Liver (tissue), 9 donors: ENCODE measurements around the gene TRPC4. TPM values are rescaled to one million over a fixed set of nuclear protein-coding genes. Genes with fewer than 3 reads are reported as not detected.

Source experiments
- DNase-seq: peaks from one replicate; pipeline ENCODE4 v3.0.0-alpha.2; 2017; ENCODE audit warnings: low spot score
- H3K27ac ChIP-seq, 2 donors: one replicate each; pipeline ENCODE4 v1.7.0; 2013; ENCODE audit warnings: inconsistent platforms in 2 of 2, low read length in 2 of 2, control low read depth in 1 of 2, low read depth in 1 of 2, mild to moderate bottlenecking in 1 of 2
- H3K27me3 ChIP-seq, 4 donors: one replicate each; pipeline versions ENCODE4 v1.6.1 to v1.7.0; 2013; ENCODE audit warnings: low read length in 3 of 4, inconsistent platforms in 1 of 4, mild to moderate bottlenecking in 1 of 4, moderate library complexity in 1 of 4; ENCODE audit not compliant: control insufficient read depth in 4 of 4, insufficient read depth in 4 of 4
- H3K36me3 ChIP-seq, 4 donors: one replicate each; pipeline versions ENCODE4 v1.6.1 to v1.7.0; 2013; ENCODE audit warnings: low read length in 3 of 4, mild to moderate bottlenecking in 3 of 4, low read depth in 1 of 4, moderate library complexity in 1 of 4; ENCODE audit not compliant: control insufficient read depth in 4 of 4, insufficient read depth in 3 of 4
- H3K4me1 ChIP-seq, 4 donors: one replicate each; pipeline versions ENCODE4 v1.6.1 to v1.7.0; 2013; ENCODE audit warnings: low read length in 3 of 4, mild to moderate bottlenecking in 3 of 4, moderate library complexity in 1 of 4; ENCODE audit not compliant: control insufficient read depth in 4 of 4, insufficient read depth in 4 of 4
- H3K4me3 ChIP-seq, 3 donors: one replicate each; pipeline versions ENCODE4 v1.6.1 to v1.7.0; 2013; ENCODE audit warnings: low read length in 3 of 3, control low read depth in 1 of 3, low read depth in 1 of 3, mild to moderate bottlenecking in 1 of 3
- H3K9ac ChIP-seq, 2 donors: one replicate each; pipeline ENCODE4 v1.7.0; 2013; ENCODE audit warnings: low read length in 2 of 2, mild to moderate bottlenecking in 2 of 2, moderate library complexity in 2 of 2, control low read depth in 1 of 2, low read depth in 1 of 2
- H3K9me3 ChIP-seq, 4 donors: one replicate each; pipeline versions ENCODE4 v1.6.1 to v1.7.0; 2013; ENCODE audit warnings: low read length in 3 of 4; ENCODE audit not compliant: control insufficient read depth in 4 of 4
- ATF3 ChIP-seq: IDR thresholded peaks from 2 replicates; pipeline ENCODE4 v1.6.1; 2016; ENCODE audit warnings: antibody characterized with exemption
- CTCF ChIP-seq: fragments of 150-350 bp; IDR thresholded peaks from 2 replicates; pipeline ENCODE4 v1.5.1; 2017; ENCODE audit warnings: improper control_type of control experiment, low read depth, low read length; ENCODE audit not compliant: missing input control
- EGR1 ChIP-seq, 2 donors: IDR thresholded peaks; 2 replicates each; pipeline ENCODE4 v1.6.1; 2016 to 2018; ENCODE audit warnings: antibody characterized with exemption in 2 of 2, low read depth in 2 of 2
- FOXA1 ChIP-seq: IDR thresholded peaks from 2 replicates; pipeline ENCODE4 v1.6.1; 2016; ENCODE audit warnings: antibody characterized with exemption
- FOXA2 ChIP-seq: IDR thresholded peaks from 2 replicates; pipeline ENCODE4 v1.6.1; 2016; ENCODE audit warnings: antibody characterized with exemption
- GABPA ChIP-seq, 2 donors: IDR thresholded peaks in 1 of 2; conservative IDR thresholded peaks in 1 of 2; 2 replicates each; pipeline ENCODE4 v1.6.1; 2016; ENCODE audit warnings: antibody characterized with exemption in 2 of 2, mild to moderate bottlenecking in 1 of 2, moderate library complexity in 1 of 2
- HNF4A ChIP-seq, 2 donors: conservative IDR thresholded peaks; 2 replicates each; pipeline ENCODE4 v1.6.1; 2016; ENCODE audit warnings: antibody characterized with exemption in 2 of 2, mild to moderate bottlenecking in 2 of 2
- HNF4G ChIP-seq: IDR thresholded peaks from 2 replicates; pipeline ENCODE4 v1.6.1; 2016; ENCODE audit warnings: antibody characterized with exemption
- JUND ChIP-seq, 2 donors: IDR thresholded peaks; 2 replicates each; pipeline ENCODE4 v1.6.1; 2016; ENCODE audit warnings: antibody characterized with exemption in 2 of 2
- MAX ChIP-seq: IDR thresholded peaks from 2 replicates; pipeline ENCODE4 v1.6.1; 2016; ENCODE audit warnings: antibody characterized with exemption
- NR2F2 ChIP-seq: IDR thresholded peaks from 2 replicates; pipeline ENCODE4 v1.6.1; 2016; ENCODE audit warnings: antibody characterized with exemption
- RAD21 ChIP-seq, 2 donors: IDR thresholded peaks; 2 replicates each; pipeline ENCODE4 v1.6.1; 2016; ENCODE audit warnings: antibody characterized with exemption in 2 of 2, mild to moderate bottlenecking in 2 of 2
- REST ChIP-seq: IDR thresholded peaks from 2 replicates; pipeline ENCODE4 v1.6.1; 2016; ENCODE audit warnings: antibody characterized with exemption, mild to moderate bottlenecking
- RXRA ChIP-seq, 2 donors: IDR thresholded peaks; 2 replicates each; pipeline ENCODE4 v1.6.1; 2017 to 2018; ENCODE audit warnings: antibody characterized with exemption in 2 of 2, mild to moderate bottlenecking in 1 of 2
- SP1 ChIP-seq: IDR thresholded peaks from 2 replicates; pipeline ENCODE4 v1.6.1; 2018; ENCODE audit warnings: antibody characterized with exemption, mild to moderate bottlenecking
- TAF1 ChIP-seq: conservative IDR thresholded peaks from 2 replicates; pipeline ENCODE4 v1.6.1; 2016; ENCODE audit warnings: antibody characterized with exemption, mild to moderate bottlenecking
- YY1 ChIP-seq: IDR thresholded peaks from 2 replicates; pipeline ENCODE4 v1.6.1; 2016; ENCODE audit warnings: antibody characterized with exemption, mild to moderate bottlenecking
- ZBTB33 ChIP-seq: IDR thresholded peaks from 2 replicates; pipeline ENCODE4 v1.6.1; 2016; ENCODE audit warnings: antibody characterized with exemption
- WGBS: extraction: QIAGEN DNeasy Blood & Tissue Kit; methylation state at CpG from one replicate; pipeline ENCODE4 v1.1.7; 2013; 5-methylcytosine and 5-hydroxymethylcytosine counted together
- polyA plus RNA-seq, 2 donors: library from polyadenylated mRNA; stranded (reverse) in 1 of 2; unstranded in 1 of 2; fragments of 200-250 nt in 1 of 2; fragments of >200 nt in 1 of 2; fragmentation: Nextera tagmentation in 1 of 2; extraction: Ambion mirVana in 1 of 2; gene quantifications; one replicate each; pipeline versions ENCODE4 v1.2.1 to v1.2.3, GENCODE V29; 2013 to 2015
- total RNA-seq, 2 donors: library from RNA; depleted of rRNA; stranded (reverse); fragments of >200 nt; gene quantifications; one replicate each; pipeline ENCODE4 v1.2.3, GENCODE V29; 2014
- donor health status: healthy.
- donor health status: healthy.
- donor health status: healthy.
- donor health status: healthy.
- donor health status: healthy.

Gene TRPC4
- total and polyA plus RNA-seq, 4 donors, result 0.04 to 0.17 (median 0.05) TPM; not detected in 1

- 68% methylated on average over 7 of the region's 7 CpGs for WGBS
- Histone ChIP-seq H3K4me1 (no peaks in the 10 kb centered on the region), H3K36me3 (no peaks in the 10 kb centered on the region), H3K27ac (no peak overlapping the region), H3K27me3 (no peaks in the 10 kb centered on the region), H3K9me3 (no peaks in the 10 kb centered on the region), H3K4me3 (no peak overlapping the region), H3K9ac (no peak overlapping the region)
- DNase-seq, result no peak
- no peak for TF ChIP-seq RXRA (IDR thresholded peaks at IDR 0.05)
- TF ChIP-seq RAD21 (IDR thresholded peaks at IDR 0.05), result no peak
- no peak for TF ChIP-seq JUND (IDR thresholded peaks at IDR 0.05)
- TF ChIP-seq CTCF, result no peak
- no peak for TF ChIP-seq YY1
Measured at GRCh38 chr13:37656247-37656940, 213.2 kb downstream of the TRPC4 start.

- 72% methylated on average over 1 of the region's 1 CpG for WGBS
Measured at GRCh38 chr13:37652596-37652995, 217.0 kb downstream of the TRPC4 start.

More at GRCh38 chr13:37652596-37652995, 217.0 kb downstream of the TRPC4 start:
- H3K9ac ChIP-seq, result no peak overlapping the region
- no peaks in the 10 kb centered on the region for H3K27me3 ChIP-seq
- no peaks in the 10 kb centered on the region for H3K4me1 ChIP-seq
- TF ChIP-seq TAF1 (no peak), JUND (IDR thresholded peaks at IDR 0.05) (no peak), RAD21 (IDR thresholded peaks at IDR 0.05) (no peak), ATF3 (no peak), GABPA (IDR thresholded peaks at IDR 0.05 in 1 of 2, conservative IDR thresholded peaks at IDR 0.05 in 1 of 2) (no peak), EGR1 (IDR thresholded peaks at IDR 0.05; ENCODE audit: low read depth in 2 of 2) (no peak), YY1 (no peak), HNF4A (conservative IDR thresholded peaks at IDR 0.05) (no peak), ZBTB33 (no peak), RXRA (IDR thresholded peaks at IDR 0.05) (no peak), FOXA1 (no peak), MAX (no peak), CTCF (no peak), REST (no peak), HNF4G (no peak), SP1 (no peak), NR2F2 (no peak), FOXA2 (no peak)
- H3K4me3 ChIP-seq, result no peak overlapping the region
- H3K9me3 ChIP-seq, result no peaks in the 10 kb centered on the region
- H3K36me3 ChIP-seq, result no peaks in the 10 kb centered on the region
- no peak overlapping the region for H3K27ac ChIP-seq
- no peak for DNase-seq
